Measurements from ENCODE around the gene FHIP1A. TPM values are rescaled to one million over a fixed set of nuclear protein-coding genes. Genes with fewer than 3 reads are reported as not detected.

FHIP1A gene
- total RNA-seq, 1 experiment from 2014 or later, result 24.9 TPM

GRCh38 chr4:151400343-151400742, 8.6 kb upstream of the FHIP1A start:
- Histone ChIP-seq H2AFZ (ENCODE audit: low read length) (no peak overlapping the region), H2BK20ac (ENCODE audit: low read depth, low read length, poor library complexity, severe bottlenecking) (no peak overlapping the region), H2BK5ac (ENCODE audit: insufficient read length, low read length) (no peak overlapping the region), H3K4me2 (ENCODE audit: insufficient read depth, insufficient read length, low read length) (no peak overlapping the region), H4K8ac (replicated peaks; ENCODE audit: insufficient read length, low read depth, low read length) (no peak overlapping the region), H2AK5ac (ENCODE audit: insufficient read length, low read length) (no peak overlapping the region), H3K9me3 (ENCODE audit: control insufficient read depth, low read depth, low read length) (no peaks in the 10 kb centered on the region), H3K27me3 (ENCODE audit: insufficient read depth, low read length) (no peaks in the 10 kb centered on the region), H4K91ac (ENCODE audit: insufficient read length, low read depth, low read length) (no peak overlapping the region), H4K5ac (ENCODE audit: insufficient read length, low read depth, low read length) (no peak overlapping the region), H3K4ac (ENCODE audit: low read depth, low read length) (no peak overlapping the region), H3K79me1 (ENCODE audit: insufficient read depth, low read depth, low read length, poor library complexity, severe bottlenecking) (no peaks in the 10 kb centered on the region), H3K18ac (ENCODE audit: insufficient read length, low read depth, low read length) (no peak overlapping the region), H3K56ac (ENCODE audit: insufficient read length, low read depth, low read length) (no peak overlapping the region), H2BK15ac (ENCODE audit: low read depth, low read length) (no peak overlapping the region), H3T11ph (ENCODE audit: low read length) (no peak overlapping the region), H3K9ac (ENCODE audit: extremely low read depth, insufficient read length, low read length) (no peak overlapping the region), H3K27ac (ENCODE audit: insufficient read length, low read depth, low read length) (no peak overlapping the region), H3K14ac (ENCODE audit: insufficient read depth, low read length) (no peak overlapping the region), H3K23me2 (ENCODE audit: insufficient read length, low read depth, low read length, poor library complexity, severe bottlenecking) (no peaks in the 10 kb centered on the region), H2BK12ac (ENCODE audit: insufficient read length, low read depth, low read length) (no peak overlapping the region), H3K79me2 (ENCODE audit: insufficient read depth, low read length) (no peaks in the 10 kb centered on the region), H3K23ac (ENCODE audit: insufficient read length, low read depth, low read length) (no peak overlapping the region), H3K4me1 (ENCODE audit: insufficient read depth, low read length) (no peaks in the 10 kb centered on the region), H4K20me1 (ENCODE audit: control insufficient read depth, insufficient read depth, insufficient read length) (no peaks in the 10 kb centered on the region), H2BK120ac (ENCODE audit: low read depth, low read length, poor library complexity, severe bottlenecking) (no peak overlapping the region)
- H3K4me3 Mint-ChIP-seq, result no peak overlapping the region
- no peaks in the 10 kb centered on the region; the same call in 1 of the 2 replicates for H3K27me3 Mint-ChIP-seq (ENCODE audit: low read depth)
- H3K4me1 Mint-ChIP-seq, result peaks cover 0 to 3% of the 10 kb centered on the region in 2 experiments; a peak in 2 of 4 replicates
- DNase-seq, result no peak
- H3K27ac Mint-ChIP-seq, result no peak overlapping the region; a peak in 1 of 7 replicates
- H3K36me3 Mint-ChIP-seq (ENCODE audit: insufficient read depth in 1 of 3, low read depth in 3 of 3), result peaks cover 0 to 16% (median 4%) of the 10 kb centered on the region in 3 experiments; a peak in 4 of 7 replicates
- TF ChIP-seq CTCF (conservative IDR thresholded peaks at IDR 0.05), result no peak
- no CpG with 5 or more reads among the region's 3 CpGs for WGBS (ENCODE audit: extremely low coverage, insufficient read length, low lambda C conversion rate)
- H3K9me3 Mint-ChIP-seq, result no peaks in the 10 kb centered on the region

Measured in H9 (cell line).